Heart left ventricle (tissue), 13 donors: ENCODE data around the gene ULK1.

Experiments
- POLR2A ChIP-seq, 2 donors: fragments of 450-650 bp; IDR thresholded peaks; one replicate each; pipeline ENCODE4 v1.6.1; 2017; ENCODE audit warnings: antibody characterized with exemption in 2 of 2, mild to moderate bottlenecking in 2 of 2, moderate library complexity in 2 of 2
- TF ChIP-seq, protein P1 (sequence below), 12 donors: fragments of 200-600 bp; sonication (generic) in 4 of 12; IDR thresholded peaks; one replicate each; pipeline versions ENCODE4 v1.5.0 to v1.8.0; 2018 to 2022; ENCODE audit warnings: antibody characterized with exemption in 12 of 12, mild to moderate bottlenecking in 5 of 12
- donor health status: ischemic (EF 13 %, LVEDD 7.1; RV severe dilation, severe dysfunction).
- donor health status: DM: no; HTN: yes; CAD: no.
- donor health status: DM: no; HTN: no; CAD: no.
- donor health status: ischemic (EF 25% LVEDD 6.9; RV normal size, moderate dysfunction).
- donor health status: ischemic (EF 25% LVEDD 5.7; RV mildly dilated, moderate dysfunction).
- donor health status: ischemic (EF 35%, LVEDD 5.7; RV mildly dilated, moderate dysfunction).
- donor health status: nonischemic (EF 11% LVEDD 7.7; RV severe dilation, severe dysfunction).
- donor health status: DM: yes; HTN: yes; CAD: no.
- donor health status: PGD.
- donor health status: ischemic (EF 29% LVEDD 5.4; RV normal size, mild dysfunction).
- donor health status: nonischemic (EF 23%, LVEDD 6.1; RV moderate dilation, normal function).

- TF ChIP-seq POLR2A (IDR thresholded peaks at IDR 0.05) = no peak
- TF ChIP-seq, protein P1, sequence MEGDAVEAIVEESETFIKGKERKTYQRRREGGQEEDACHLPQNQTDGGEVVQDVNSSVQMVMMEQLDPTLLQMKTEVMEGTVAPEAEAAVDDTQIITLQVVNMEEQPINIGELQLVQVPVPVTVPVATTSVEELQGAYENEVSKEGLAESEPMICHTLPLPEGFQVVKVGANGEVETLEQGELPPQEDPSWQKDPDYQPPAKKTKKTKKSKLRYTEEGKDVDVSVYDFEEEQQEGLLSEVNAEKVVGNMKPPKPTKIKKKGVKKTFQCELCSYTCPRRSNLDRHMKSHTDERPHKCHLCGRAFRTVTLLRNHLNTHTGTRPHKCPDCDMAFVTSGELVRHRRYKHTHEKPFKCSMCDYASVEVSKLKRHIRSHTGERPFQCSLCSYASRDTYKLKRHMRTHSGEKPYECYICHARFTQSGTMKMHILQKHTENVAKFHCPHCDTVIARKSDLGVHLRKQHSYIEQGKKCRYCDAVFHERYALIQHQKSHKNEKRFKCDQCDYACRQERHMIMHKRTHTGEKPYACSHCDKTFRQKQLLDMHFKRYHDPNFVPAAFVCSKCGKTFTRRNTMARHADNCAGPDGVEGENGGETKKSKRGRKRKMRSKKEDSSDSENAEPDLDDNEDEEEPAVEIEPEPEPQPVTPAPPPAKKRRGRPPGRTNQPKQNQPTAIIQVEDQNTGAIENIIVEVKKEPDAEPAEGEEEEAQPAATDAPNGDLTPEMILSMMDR (IDR thresholded peaks at IDR 0.05) = no peak
Measured at GRCh38 chr12:131963381-131963780, 69.0 kb downstream of the ULK1 start.
